HG03469 (cell line): Measurements from ENCODE around the gene BRSK2.
"Not testable (repeated sequence)": the region's sequence is repeated elsewhere in the genome, so short reads cannot be mapped to it uniquely, and the experiment has no call there.

Experiments
- ATAC-seq: cut with Tn5 transposase; IDR thresholded peaks from one replicate; pipeline ENCODE4 v1.9.1; 2021; ENCODE audit warnings: mild to moderate bottlenecking, moderate library complexity, moderate number of reproducible peaks; ENCODE audit not compliant: unreplicated experiment

The BRSK2 gene

DNA sequence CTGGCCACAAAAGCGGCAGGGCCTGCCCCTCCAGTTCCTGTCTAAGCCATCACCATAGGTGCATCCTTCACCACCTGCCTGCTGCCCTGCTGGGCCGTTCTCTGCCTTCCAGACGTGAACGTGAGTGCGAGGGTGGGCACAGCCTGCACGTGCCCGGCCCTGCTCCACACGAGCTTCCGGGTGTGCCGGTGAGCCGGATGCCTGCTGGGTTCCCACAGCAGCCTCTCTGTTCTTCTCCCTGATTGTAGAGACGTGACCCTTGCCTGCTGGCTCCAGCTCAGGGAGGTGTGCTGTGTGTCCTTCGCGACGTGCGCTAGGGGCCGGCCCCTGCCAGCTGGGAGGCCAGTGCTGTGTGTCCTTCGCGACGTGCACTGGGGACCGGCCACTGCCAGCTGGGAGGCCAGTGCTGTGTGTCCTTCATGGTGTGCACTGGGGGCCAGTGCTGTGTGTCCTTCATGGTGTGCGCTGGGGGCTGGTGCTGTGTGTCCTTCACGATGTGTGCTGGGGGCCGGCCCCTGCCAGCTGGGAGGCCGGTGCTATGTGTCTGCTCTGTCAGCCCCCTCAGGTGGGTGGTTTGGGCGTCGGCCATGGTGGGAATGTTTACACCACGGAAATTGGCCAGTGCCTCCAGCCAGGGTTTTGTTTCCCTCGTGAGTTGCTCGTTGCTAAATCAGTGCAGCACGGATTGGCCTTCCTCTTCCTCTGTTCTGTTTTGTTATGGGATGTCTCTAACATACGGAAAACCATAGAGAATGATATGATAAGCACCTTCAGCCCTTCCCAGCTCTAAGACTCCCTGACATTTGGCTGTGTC is 35.4 kb upstream of the BRSK2 start:
- no peak for ATAC-seq

DNA sequence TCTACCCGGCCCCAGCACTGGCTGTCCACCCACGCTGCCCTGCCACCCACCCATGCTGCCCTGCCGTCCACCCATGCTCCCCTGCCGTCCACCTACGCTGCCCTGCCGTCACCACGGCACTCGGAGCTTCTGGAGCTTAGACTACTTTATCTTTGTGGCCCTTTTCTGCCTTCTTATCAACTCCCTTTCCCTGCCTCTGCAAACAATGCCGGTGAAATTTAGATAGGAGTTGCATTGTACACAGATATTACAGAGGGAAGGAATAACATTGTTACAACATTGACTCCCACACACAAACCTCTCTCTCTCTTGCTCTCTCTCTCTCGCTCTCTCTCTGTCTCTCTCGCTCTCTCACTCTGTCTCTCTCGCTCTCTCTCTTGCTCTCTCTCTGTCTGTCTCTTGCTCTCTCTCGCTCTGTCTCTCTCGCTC is 33.7 kb upstream of the BRSK2 start:
- no peak for ATAC-seq

DNA sequence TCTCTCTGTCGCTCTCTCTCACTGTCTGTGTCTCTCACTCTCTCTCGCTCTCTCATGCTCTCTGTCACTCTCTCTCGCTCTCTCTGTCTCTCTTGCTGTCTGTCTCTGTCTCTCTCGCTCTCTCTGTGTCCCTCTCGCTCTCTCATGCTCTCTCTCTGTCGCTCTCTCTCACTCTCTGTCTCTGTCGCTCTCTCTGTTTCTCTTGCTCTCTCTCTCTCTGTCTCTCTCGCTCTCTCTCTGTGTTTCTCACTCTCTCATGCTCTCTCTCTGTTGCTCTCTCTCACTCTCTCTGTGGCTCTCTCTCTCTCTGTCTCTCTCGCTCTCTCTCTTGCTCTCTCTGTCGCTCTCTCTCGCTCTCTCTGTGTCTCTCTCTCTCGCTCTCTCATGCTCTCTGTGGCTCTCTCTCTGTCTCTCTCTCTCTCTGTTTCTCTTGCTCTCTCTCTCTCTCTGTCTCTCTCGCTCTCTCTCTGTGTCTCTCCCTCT is 33.2 kb upstream of the BRSK2 start:
- no peak for ATAC-seq

DNA sequence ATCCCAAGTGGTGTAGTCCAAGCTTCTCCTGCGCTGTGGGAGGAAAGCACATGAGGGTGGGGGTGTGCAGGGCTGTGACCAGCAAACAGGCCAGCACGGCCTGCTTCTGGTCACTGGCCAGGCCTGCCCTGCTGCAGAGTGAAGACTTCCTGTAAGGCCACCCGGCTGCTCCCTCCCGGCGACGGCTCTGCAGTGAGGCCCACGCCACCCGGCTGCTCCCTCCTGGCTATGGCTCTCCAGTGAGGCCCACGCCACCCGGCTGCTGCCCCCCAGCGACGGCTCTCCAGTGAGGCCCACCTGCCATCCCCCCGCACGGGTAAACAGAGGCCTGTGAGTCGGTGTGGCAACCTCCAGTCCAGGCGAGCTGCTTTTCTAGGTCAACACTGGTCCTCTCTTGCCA is 31.4 kb upstream of the BRSK2 start:
- ATAC-seq, result no peak

DNA sequence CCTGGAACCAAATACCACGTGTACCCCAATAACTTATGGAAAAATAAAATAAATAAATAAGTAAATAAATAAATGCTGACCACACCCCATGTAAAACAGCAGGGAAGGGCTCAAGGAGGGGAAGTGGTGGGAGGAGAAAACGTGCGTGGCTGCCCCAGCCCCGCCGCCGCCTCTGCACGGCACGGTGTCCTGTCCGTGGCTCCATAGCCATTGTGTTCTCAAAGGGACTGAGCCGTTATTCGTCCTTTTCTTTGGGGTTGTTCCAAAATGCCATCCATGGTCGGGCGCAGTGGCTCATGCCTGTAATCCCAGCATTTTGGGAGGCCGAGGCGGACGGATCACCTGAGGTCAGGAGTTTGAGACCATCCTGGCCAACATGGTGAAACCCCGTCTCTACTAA is 30.8 kb upstream of the BRSK2 start:
- not testable (repeated sequence) for ATAC-seq

DNA sequence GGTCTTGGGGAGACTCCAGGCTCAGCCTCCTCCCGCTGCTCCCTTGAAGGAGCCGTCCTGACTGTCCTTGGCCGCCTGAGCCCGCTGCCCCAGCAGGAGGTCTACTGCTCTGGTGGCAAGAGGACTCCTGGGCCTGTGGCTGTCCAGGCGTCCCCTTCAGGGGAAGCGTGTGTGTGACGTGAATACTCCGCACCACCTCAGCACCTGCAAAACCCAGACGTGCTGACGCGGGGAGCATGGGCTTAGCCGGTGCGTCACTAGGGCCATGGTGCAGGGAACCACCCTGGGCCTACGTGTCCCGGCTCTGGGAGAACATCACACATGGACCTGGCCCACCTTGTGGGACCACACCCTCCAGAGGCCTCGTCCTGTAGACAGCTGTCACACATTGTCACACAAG is 30.2 kb upstream of the BRSK2 start:
- no peak for ATAC-seq

DNA sequence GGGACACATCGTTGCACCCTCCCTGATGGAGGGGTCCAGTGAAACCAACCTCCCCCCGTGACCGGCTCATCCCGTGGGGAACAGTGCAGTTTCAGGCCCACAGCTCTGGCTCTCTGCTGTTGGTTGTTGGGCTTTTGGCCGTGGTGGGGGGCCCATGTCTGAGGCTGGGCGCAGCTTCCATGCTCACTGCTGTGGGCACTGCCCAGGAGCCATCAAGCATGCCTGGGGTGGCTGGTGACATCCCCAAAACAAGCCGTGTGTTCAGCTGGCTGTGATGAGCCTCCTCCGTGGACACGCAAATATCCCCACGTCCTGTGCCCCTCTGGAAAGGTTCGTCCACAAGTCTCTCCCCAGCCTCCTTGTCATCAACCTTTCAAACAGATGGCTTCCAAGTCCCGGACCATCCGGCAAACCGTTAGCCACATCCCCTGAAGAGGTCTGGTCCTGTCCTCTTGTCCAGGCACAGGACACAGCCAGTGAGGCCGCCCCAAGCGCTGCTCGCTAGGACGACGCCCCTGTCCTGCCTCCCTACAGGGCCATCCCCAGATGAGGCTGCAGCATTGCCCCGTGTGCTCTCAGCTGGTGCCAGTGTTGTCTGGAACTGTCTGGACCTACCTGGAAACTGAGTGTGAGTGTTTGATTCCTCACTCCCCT is 29.4 kb upstream of the BRSK2 start:
- no peak for ATAC-seq

DNA sequence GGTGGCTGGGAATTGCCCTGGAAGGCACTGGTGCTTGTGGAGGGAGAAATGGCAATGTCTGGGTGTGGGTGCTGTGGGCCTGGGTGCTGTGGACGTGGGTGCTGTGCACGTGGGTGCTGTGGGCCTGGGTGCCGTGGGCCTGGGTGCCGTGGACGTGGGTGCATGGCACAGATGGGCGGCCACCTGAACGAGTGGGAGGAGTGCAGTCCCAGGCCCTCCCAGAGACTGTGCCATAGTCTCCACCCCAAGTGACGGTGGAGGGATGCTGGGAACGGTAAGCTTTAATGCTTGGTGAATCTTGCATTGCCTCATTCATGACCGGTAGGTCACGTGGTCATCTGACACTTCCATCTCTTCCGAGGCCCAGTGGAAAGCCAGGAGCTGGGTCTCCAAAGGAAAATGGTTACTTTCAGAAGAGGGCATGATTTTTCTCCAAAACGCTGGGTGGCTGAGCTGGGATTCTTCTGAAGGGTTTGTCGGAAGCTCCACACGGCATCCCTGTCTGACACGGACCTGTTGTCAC is 28.8 kb upstream of the BRSK2 start:
- no peak for ATAC-seq

DNA sequence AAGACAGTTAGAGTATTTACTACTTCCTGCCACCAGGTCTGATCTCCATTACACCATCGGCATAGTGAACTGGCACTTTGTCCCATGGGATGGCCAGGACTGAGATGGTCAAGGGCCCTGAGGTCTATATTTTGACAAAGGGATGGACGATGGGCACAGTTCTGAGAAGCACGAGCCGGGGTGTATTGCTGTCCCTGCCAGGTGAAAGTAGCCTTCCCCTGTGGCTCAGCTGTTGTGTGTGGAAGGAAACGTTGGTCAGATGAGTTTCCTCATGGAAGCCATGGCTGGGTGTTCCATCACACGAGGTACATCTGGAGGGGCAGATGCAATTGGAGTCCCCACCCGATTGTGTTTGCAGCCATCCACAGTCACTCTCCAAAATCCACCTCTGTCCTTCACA is 27.9 kb upstream of the BRSK2 start:
- no peak for ATAC-seq

DNA sequence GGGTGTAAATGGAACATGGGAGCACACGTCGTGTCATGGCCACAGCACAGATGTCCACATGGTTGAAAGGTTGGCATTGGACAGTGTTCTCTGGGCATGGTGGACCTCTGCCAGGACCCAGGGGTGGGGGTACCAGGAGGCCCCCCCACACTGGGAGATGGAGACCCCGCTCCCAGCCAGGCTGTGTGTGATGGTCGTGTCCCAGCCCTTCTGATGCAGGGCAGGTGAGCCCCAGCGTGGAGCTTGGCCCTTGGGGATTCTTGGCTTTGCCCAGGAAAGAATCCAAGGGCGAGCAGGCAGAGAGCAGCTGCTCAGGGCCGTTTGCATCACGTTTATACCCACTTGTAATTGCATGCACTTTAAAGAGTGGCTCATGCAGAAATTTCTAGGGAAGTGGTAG is 22.0 kb upstream of the BRSK2 start:
- ATAC-seq, result no peak

DNA sequence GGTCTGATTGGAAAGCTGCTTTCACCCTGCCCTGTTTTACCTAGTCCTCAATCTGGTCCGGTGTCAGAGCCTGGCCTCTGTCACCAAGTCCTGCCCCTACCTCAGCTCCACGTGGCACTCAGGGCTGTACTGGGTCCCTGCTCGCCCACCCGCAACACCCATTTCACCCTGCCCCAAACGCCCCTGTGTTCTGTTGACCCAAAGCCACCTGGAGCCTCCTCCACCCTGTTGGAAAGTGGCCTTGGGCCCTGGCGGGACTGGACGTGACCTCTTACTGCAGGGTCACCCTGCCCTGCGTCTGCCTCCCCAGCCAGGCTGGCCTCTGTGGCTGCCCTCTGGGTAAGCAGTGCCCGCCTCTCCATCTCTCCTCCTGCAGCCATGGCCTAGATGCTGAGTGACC is 21.5 kb upstream of the BRSK2 start:
- no peak for ATAC-seq

DNA sequence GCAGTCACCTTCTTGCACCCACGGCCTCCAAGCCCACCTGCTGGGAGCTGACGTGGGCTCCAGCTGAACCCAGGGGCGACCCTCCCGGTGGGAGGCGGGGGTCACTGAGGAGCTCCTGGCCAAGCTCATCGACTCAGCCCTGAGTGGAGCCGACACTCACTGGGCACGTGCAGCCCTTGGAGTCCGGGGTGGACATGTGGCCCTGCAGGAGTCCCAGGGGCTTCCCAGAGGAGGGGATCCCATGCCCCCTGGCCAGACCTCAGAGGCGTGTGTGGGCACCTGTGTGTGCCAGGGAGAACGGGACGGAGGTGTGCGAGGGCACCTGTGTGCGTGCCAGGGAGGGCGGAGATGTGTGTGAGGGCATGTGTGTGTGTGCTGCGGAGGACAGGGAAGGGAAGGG is 20.8 kb upstream of the BRSK2 start:
- no peak for ATAC-seq

DNA sequence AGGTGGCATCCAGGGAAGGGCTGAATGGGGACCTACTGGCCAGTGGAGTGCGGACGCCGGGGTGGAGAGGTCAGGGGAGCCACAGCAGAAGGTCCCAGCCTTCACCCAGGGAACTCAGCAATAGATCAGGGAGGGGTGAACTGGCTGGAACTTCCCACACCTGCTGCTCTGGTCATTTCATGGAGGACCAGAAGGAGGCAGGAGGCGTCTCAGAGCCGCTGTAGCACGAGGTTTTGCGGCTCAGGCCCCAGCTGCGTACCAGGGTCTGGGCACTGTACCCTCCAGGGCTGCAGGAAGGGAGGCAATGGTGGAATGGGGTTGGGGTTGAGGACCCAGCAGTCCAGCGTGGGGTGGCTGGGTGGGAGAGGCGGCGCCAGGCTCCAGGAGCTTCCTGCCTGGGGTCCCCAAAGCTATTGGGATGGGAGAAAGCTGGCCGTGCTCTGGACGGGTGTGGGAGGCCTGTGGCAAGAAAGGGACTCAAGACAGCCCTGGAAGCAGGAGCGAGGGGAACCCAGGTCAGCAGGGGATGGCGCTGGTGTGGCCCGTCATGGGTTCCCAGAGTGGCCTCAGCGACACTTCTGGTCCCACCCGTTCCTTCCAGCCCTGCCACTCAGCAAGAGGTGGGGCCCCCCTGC is 20.2 kb upstream of the BRSK2 start:
- no peak for ATAC-seq

DNA sequence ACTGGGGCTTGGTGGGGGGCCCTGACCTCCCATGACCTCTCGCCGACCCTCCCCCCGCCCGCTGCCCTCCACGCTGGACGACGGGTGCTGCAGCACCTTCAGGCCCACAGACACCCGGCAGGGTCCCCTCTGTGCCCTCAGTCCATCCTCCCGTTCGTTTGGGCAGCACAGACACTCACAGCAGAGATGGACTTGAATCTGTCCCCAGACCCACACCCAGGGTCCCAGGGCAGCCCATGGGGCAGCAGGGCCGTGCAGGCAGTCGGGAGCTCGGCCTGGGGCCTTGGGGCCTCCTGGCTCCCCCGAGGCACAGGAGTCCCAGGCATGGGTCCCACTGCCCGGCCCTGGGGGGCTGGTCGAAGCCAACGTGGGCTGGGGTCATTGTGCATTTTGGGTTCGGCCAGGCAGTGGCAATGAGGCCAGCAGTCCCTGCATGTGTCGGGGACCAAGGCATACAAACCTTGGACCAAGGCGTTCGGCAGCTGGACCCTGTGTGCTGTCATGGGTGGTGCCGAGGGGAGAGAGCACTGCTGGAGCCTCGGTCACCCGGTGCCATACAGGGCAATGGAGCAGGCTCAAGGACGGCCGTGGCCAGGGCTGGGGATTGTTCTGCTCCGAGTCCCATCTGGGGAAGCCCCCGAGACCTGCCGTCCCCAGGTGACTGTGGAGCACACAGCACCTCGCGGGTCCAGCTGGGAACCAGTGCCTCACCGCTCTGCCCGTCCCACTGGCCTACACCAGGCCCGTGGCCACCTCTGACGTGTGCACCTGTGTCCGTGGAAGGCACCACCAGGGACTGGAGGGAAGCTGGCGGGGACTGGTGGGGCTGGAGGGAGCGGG is 19.3 kb upstream of the BRSK2 start:
- no peak for ATAC-seq

DNA sequence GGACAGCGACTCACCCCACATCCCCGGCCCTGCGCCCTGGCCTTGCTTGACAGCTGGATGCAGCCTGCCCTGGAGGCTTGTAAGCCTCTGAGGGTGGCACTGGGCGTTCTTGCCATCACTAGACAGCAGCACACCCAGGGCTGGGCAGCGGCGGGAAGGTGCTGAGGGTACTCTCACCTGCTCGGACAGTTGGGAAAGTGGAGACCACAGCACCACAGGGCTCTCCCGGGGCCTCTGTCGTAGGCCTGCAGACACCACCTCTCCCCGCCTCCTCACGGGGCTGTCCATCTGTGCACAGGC is 18.8 kb upstream of the BRSK2 start:
- ATAC-seq, result no peak

DNA sequence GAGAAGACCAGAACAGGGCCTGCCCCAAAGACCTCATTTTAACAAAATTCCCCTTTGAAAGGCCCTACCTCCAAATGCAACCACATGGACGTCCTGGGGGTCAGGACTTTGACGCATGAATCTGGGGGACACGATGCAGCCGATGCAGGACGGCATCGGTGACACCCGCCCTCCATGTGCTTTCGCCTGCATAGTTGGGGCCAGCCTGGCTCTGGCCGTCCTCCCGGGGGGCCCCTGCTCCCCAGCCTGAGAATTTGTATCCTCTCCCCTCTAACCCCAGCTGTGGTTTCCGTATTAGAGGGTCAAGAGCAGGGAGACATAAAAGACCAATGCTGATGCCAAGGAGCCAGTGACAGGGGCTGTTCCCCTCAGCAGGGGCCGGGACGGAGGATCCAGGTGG is 18.4 kb upstream of the BRSK2 start:
- no peak for ATAC-seq

DNA sequence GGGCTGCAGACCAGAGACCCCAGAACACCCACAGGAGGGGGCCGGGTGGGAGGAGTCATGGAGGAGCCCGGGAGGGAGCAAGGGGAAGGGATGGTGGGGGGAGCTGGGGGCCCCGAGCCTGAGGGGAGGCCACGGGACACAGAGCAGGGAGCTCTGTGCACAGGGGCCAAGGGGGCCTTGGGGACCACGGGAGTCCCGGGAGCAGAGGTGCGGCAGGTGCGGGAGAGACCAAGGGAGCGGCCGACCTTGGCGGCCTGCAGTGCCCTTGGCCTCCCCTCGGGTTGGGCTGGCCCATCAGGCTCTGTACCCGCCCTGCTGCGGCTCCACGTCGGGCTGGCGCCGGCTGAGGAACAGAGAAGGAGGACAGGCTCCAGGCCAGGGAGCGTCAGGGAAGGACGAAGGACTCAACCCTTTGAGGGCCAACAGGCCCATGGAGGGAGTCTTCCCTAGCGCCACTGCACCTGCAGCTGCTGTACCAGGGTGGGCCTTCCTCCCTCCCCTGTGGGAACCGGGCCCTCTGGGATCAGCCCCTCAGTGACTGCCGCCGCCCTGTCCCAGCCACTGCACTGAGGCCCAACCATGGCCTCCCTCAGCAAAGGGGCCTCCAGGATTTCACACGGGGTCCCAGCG is 17.8 kb upstream of the BRSK2 start:
- ATAC-seq, result no peak

DNA sequence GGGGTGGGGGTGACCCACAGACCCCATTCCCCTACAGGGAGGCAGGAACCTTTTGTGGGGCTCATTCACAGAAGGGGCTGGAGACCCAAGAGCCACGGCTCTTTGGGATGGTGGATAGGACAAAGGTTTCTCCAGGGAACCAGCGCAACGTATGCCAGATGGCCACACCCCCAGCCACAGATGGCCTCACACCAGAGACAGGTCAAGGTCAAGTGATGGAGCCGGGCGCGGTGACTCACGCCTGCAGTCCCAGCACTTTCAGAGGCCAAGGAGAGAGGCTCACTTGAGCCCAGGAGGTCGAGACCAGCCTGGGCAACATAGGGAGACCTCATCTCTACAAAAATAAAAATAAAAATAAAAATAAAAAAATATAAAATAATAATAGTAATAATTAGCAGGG is 17.1 kb upstream of the BRSK2 start:
- ATAC-seq, result no peak

DNA sequence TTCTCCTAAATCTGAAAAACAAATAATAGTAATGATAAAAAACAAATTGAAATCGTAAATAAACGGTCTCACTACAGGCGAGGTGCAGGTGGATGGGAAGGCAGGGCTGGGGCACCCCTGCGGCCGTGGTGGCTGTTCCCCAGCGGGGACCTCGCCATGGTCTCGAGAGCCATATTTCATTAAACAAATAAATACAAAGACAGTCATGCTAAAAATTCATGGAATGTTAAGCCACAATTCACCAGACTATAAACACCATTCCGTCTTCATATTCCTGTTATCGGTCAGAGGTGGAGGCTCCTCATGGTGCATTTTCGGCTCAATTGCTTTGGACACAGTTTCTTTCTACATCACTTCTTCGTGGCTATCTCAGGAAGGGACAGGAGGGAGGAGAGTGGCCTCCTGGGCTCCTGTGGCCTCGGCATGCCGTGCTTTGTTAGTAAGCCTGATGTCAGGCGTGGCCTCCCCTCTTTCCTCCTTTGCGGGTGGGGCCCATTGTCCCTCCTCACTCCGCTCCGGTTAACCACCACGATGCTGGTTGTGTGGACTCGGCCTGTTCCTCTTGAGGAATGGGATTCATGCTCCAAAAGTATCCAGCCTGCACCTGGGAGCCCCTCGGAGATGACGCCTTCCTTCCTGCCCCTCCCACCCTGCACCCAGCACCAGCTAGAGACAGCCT is 16.1 kb upstream of the BRSK2 start:
- ATAC-seq, result no peak
